Measurements from ENCODE around the gene LST1.

LST1 gene

DNA sequence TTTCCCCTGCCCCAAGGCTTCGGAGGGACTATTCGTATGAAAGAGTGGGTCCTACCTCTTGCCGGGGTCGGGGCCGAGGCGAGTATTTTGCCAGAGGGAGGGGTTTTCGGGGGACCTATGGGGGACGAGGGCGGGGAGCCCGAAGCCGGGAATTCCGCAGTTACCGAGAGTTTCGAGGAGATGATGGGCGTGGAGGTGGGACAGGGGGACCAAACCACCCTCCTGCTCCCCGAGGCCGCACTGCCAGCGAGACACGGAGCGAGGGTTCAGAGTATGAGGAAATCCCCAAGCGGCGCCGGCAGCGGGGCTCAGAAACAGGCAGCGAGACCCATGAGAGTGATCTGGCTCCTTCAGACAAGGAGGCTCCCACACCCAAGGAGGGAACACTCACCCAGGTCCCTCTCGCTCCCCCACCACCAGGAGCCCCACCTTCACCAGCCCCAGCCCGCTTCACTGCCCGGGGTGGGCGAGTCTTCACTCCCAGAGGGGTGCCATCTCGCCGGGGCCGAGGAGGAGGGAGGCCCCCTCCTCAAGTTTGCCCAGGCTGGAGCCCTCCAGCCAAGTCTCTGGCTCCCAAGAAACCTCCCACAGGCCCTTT is 45.7 kb downstream of the LST1 start:
- DNase-seq (ENCODE audit: low read depth), result no peak
- no peak overlapping the region for H3K4me3 ChIP-seq (ENCODE audit: low read length)
- TF ChIP-seq, protein P1, sequence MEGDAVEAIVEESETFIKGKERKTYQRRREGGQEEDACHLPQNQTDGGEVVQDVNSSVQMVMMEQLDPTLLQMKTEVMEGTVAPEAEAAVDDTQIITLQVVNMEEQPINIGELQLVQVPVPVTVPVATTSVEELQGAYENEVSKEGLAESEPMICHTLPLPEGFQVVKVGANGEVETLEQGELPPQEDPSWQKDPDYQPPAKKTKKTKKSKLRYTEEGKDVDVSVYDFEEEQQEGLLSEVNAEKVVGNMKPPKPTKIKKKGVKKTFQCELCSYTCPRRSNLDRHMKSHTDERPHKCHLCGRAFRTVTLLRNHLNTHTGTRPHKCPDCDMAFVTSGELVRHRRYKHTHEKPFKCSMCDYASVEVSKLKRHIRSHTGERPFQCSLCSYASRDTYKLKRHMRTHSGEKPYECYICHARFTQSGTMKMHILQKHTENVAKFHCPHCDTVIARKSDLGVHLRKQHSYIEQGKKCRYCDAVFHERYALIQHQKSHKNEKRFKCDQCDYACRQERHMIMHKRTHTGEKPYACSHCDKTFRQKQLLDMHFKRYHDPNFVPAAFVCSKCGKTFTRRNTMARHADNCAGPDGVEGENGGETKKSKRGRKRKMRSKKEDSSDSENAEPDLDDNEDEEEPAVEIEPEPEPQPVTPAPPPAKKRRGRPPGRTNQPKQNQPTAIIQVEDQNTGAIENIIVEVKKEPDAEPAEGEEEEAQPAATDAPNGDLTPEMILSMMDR (conservative IDR thresholded peaks at IDR 0.05; ENCODE audit: low read depth, low read length), result no peak

DNA sequence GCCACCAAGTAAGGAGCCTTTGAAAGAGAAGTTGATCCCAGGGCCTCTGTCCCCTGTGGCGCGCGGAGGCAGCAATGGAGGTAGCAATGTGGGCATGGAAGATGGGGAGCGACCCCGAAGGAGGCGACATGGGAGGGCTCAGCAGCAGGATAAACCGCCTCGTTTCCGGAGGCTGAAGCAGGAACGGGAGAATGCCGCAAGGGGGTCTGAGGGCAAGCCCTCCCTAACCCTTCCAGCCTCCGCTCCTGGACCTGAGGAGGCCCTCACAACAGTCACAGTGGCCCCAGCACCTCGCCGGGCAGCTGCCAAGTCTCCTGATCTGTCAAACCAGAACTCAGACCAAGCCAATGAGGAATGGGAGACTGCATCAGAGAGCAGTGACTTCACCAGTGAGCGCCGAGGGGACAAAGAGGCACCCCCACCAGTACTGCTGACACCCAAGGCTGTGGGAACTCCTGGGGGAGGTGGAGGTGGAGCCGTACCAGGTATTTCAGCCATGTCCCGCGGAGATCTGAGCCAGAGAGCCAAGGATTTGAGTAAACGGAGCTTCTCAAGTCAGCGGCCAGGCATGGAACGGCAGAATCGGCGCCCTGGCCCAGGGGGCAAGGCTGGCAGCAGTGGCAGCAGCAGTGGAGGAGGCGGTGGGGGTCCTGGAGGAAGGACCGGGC is 46.3 kb downstream of the LST1 start:
- H3K4me3 ChIP-seq (ENCODE audit: low read length), result no peak overlapping the region
- TF ChIP-seq, protein P1 (conservative IDR thresholded peaks at IDR 0.05; ENCODE audit: low read depth, low read length), result no peak
- DNase-seq (ENCODE audit: low read depth), result no peak

GRCh38 chr6:31633447-31633846 is 47.4 kb downstream of the LST1 start:
- no peak for DNase-seq (ENCODE audit: low read depth)
- TF ChIP-seq, protein P1 (conservative IDR thresholded peaks at IDR 0.05; ENCODE audit: low read depth, low read length), result no peak
- no peak overlapping the region for H3K4me3 ChIP-seq (ENCODE audit: low read length)

DNA sequence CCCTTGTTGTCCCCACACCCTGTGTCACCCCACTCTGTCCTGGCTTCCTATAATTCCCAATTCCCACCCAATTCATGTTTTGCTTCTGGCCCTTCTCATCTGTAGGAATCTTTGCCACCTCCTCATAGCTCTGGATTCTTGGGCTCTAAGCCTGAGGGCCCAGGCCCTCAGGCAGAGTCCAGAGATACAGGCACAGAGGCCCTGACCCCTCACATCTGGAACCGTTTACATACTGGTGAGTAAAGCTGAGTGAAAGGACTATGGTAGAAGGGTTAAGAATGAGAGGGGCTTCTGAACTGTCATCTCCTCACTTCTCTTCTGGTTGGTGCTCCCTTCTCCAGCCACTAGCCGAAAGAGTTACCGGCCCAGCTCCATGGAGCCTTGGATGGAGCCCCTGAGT is 48.1 kb downstream of the LST1 start:
- no peak overlapping the region for H3K4me3 ChIP-seq (ENCODE audit: low read length)
- no peak for DNase-seq (ENCODE audit: low read depth)
- TF ChIP-seq, protein P1 (conservative IDR thresholded peaks at IDR 0.05; ENCODE audit: low read depth, low read length), result no peak

DNA sequence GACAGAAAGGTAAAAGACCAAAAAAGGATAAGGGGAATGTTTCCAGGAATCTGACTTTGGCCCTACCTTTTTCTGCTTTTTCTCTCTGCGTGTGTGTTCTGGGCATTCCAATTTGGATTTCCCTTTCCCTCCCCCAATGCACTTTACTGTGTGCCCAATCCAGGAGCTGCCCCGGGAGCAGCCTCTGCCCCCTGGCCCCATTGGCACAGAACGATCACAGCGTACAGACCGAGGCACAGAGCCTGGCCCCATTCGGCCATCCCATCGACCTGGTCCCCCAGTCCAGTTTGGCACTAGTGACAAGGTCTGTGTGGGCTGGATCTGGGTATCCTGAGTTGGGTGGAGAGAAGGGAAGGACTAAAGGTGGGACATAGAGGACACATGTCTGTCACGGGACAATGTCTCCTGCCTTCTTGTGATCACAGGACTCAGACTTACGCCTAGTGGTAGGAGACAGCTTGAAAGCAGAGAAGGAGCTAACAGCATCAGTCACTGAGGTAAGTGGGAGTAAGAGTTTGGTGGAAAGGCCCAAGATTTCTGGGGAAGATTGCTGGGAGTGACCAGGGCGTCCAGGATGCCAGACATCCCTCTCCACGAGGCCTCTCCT is 49.0 kb downstream of the LST1 start:
- H3K4me3 ChIP-seq (ENCODE audit: low read length), result no peak overlapping the region
- TF ChIP-seq, protein P1 (conservative IDR thresholded peaks at IDR 0.05; ENCODE audit: low read depth, low read length), result no peak
- no peak for DNase-seq (ENCODE audit: low read depth)

- TF ChIP-seq, protein P1 (conservative IDR thresholded peaks at IDR 0.05; ENCODE audit: low read depth, low read length), result no peak
- H3K4me3 ChIP-seq (ENCODE audit: low read length), result no peak overlapping the region
- no peak for DNase-seq (ENCODE audit: low read depth)
These were observed 50.9 kb downstream of the LST1 start for GRCh38 chr6:31636698-31637596.

Data from retinal pigment epithelial cell (primary cell).